ENCODE measurements around the gene TNFAIP8L1. TPM values are rescaled to one million over a fixed set of nuclear protein-coding genes. Genes with fewer than 3 reads are reported as not detected.
"Not testable (repeated sequence)": the region's sequence is repeated elsewhere in the genome, so short reads cannot be mapped to it uniquely, and the experiment has no call there.

The TNFAIP8L1 gene
- polyA plus RNA-seq (ENCODE audit: insufficient read length in 12 of 12), result 100 to 1,000 TPM in 1 of 12 donors, 10 to 100 TPM in 8, 1 to 10 TPM in 3; 8.5 to 370 (median 11.2) TPM
- long read RNA-seq, donor 1, transcript TNFAIP8L1-201 (2 exons, 3,814 nt), result major isoform, 6 of 6 reads
- long read RNA-seq, donor 1, partial matches to known transcripts, result 0 of 6 reads
- long read RNA-seq, donor 1, other reads (novel, unspliced or antisense), result 0 of 6 reads
- long read RNA-seq, donor 2, partial matches to known transcripts, result 6 of 121 reads
- long read RNA-seq, donor 2, other reads (novel, unspliced or antisense), result 111 of 121 reads
- long read RNA-seq, donor 3, transcript TNFAIP8L1-201 (2 exons, 3,814 nt), result major isoform, 6 of 6 reads
- long read RNA-seq, donor 3, partial matches to known transcripts, result 0 of 6 reads
- long read RNA-seq, donor 3, other reads (novel, unspliced or antisense), result 0 of 6 reads
- long read RNA-seq, donor 4, partial matches to known transcripts, result 61 of 64 reads
- long read RNA-seq, donor 4, other reads (novel, unspliced or antisense), result 0 of 64 reads
- long read RNA-seq, donor 5, transcript TNFAIP8L1-201 (2 exons, 3,814 nt), result major isoform, 10 of 177 reads
- long read RNA-seq, donor 5, partial matches to known transcripts, result 9 of 177 reads
- long read RNA-seq, donor 5, other reads (novel, unspliced or antisense), result 158 of 177 reads
- long read RNA-seq, donor 6, partial matches to known transcripts, result 0 of 3 reads
- long read RNA-seq, donor 6, other reads (novel, unspliced or antisense), result 0 of 3 reads
- long read RNA-seq, donor 7, transcript TNFAIP8L1-201 (2 exons, 3,814 nt), result major isoform, 6 of 6 reads
- long read RNA-seq, donor 7, partial matches to known transcripts, result 0 of 6 reads
- long read RNA-seq, donor 7, other reads (novel, unspliced or antisense), result 0 of 6 reads
- long read RNA-seq, donor 8, transcript TNFAIP8L1-201 (2 exons, 3,814 nt), result major isoform, 8 of 16 reads
- long read RNA-seq, donor 8, partial matches to known transcripts, result 7 of 16 reads
- long read RNA-seq, donor 8, other reads (novel, unspliced or antisense), result 0 of 16 reads
- long read RNA-seq, donor 9, partial matches to known transcripts, result 0 of 3 reads
- long read RNA-seq, donor 9, other reads (novel, unspliced or antisense), result 0 of 3 reads
- long read RNA-seq, donor 10, partial matches to known transcripts, result 0 of 3 reads
- long read RNA-seq, donor 10, other reads (novel, unspliced or antisense), result 0 of 3 reads
- long read RNA-seq, donor 11, transcript TNFAIP8L1-201 (2 exons, 3,814 nt), result major isoform, 7 of 7 reads
- long read RNA-seq, donor 11, partial matches to known transcripts, result 0 of 7 reads
- long read RNA-seq, donor 11, other reads (novel, unspliced or antisense), result 0 of 7 reads

- DNase-seq, result peak; percentile 94
Measured at GRCh38 chr19:4638828-4639530, at the start of gene TNFAIP8L1. TNFAIP8L1 (plus strand) TSS chr19:4639516; CDS start chr19:4651870, 12,354 bp downstream.

GRCh38 chr19:4589579-4590410 lies 49.5 kb upstream of the TNFAIP8L1 start:
- DNase-seq, result no peak

DNA sequence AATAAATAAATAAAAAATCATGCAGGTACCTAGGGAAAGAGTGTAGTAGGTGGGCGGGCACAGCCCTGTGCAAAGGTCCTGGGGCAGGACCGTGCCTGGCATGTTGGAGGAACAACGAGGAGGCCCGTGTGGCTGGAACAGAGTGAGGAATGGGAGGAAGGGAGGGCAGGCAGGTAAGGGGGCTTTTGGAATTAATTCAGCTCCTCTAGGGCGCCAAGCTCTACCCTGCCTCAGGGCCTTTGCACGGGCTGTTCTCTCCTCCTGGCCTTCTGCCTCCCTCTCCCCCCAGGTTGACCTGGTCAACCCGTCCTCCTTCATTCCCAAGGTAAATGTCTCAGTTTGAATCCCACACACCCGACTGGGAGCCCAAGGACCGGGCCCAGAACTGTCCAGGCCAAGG lies 48.8 kb upstream of the TNFAIP8L1 start:
- DNase-seq, result no peak

- no peak for DNase-seq
Measured at GRCh38 chr19:4591320-4591719, 48.0 kb upstream of the TNFAIP8L1 start.

DNA sequence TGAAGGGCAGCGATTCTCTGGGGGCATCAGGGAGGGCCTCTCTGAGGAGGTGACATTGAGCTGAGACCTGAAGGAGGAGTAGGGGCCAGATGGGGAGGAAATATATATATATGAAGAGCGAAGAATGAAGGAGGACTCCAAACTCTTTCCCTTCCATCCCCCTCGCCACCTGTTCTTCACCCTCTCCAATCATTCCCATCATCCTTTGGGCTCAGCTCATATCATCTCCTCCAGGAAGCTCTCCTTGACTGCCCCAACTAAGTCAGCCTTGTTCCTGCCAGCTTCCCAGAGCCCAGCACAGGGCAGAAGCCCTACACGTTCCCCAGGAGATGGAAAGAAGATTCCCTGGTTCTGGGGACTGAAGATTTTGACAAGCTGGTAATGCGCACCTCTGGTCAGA lies 46.9 kb upstream of the TNFAIP8L1 start:
- no peak for DNase-seq

DNA sequence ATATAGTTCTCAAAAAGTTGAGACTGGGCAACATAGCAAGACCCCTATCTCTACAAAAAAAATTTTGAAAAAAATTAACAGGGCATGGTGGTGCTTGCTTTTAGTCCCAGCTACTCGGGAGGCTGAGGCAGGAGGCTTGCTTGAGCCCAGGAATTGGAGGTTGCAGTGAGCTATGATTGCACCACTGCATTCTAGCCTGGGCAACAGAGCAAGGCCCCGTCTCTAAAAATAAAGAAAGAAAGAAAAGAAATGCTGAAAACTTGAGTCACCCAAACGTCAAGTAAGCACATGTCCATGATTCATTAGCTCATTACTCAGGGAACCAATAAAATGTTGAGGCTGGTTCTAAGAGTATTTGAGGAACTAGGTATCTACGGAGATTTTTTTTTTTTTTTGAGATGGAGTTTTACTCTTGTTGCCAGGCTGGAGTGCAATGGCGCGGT lies 45.9 kb upstream of the TNFAIP8L1 start:
- no peak for DNase-seq

- no peak for DNase-seq
Measured at GRCh38 chr19:4594201-4594600, 45.1 kb upstream of the TNFAIP8L1 start.

DNA sequence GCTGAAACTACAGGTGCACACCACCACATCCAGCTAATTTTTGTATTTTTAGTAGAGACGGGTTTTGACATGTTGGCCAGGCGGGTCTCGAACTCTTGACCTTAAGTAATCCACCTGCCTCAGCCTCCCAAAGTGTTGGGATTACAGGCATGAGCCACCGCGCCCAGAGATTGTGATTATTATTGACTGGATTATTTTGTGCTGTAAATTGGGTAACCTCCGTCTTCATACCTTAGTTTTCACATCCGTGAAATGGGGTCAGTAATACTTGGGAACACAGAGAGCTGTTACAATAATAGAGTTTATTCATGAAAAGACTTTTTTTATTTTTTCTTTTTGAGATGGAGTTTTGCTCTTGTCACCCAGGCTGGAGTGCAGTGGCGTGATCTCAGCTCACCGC lies 44.2 kb upstream of the TNFAIP8L1 start:
- DNase-seq, result not testable (repeated sequence)

GRCh38 chr19:4596033-4596904 lies 43.0 kb upstream of the TNFAIP8L1 start:
- DNase-seq, result no peak

DNA sequence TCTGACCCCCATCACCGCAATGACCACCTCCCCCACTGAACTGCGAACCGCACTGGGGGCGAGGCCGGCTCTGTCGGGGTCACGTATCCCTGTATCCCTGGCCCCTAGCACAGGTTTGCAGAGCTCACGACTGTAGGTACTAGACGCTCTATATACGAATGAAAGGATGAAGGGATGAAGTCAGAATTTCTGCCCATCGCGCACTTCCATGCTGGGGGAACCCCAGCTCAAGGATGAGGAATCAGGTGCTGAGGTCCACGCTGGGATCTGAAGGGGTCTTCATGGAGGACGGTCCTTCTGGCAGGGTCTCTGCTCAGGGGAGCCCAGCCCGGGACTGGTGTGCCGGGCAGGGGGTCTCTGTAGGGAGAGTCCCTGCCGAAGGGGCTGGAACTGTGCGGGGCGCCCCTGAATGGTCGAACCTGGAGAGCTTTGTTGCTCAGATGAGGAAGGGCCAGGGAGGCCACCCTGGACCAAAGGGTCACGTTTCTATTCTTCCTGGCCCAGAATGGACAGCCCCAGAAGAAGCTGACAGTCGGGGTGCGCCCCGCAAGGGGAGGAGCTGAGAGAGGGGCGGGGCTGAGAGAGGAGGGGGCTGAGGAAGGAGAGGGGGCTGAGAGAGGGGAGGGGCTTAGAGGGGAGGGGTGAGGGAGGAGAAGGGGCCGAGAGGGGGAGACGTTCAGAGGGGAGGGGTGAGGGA lies 41.9 kb upstream of the TNFAIP8L1 start:
- DNase-seq, result no peak

DNA sequence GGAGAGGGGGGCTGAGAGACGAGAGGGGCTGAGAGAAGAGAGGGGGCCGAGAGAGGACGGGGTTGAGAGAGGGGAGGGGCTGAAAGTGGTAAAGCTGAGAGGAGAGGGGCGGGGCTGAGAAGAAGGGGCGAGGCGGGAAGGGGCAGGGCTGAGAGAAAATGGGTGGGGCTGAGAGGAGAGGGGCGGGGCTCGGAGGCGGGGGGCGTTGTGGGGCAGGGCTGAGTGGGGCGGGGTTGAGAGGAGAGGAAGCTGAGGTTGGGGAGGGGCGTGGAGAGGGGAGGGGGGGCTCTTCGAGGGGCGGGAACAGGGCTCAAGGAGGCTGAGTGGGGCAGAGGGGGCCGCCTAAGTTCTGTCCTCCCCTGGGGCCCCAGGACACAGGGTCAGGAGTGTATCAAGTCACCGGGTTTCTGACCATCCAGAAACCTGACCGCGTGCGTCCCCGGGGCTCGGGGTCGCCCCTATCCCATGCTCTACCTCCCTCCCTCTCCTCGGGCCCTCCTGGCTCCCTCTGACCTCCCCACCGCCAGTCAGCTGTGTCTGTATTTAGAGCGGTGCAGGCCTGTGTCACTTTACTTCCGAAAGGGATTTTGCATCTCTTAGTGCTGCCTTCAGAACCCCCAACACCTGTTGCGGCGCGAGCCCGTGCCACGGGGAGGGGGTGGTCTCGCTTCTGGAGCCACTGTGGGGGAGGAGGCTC lies 41.2 kb upstream of the TNFAIP8L1 start:
- DNase-seq, result no peak

GRCh38 chr19:4598712-4599111 lies 40.6 kb upstream of the TNFAIP8L1 start:
- no peak for DNase-seq

DNA sequence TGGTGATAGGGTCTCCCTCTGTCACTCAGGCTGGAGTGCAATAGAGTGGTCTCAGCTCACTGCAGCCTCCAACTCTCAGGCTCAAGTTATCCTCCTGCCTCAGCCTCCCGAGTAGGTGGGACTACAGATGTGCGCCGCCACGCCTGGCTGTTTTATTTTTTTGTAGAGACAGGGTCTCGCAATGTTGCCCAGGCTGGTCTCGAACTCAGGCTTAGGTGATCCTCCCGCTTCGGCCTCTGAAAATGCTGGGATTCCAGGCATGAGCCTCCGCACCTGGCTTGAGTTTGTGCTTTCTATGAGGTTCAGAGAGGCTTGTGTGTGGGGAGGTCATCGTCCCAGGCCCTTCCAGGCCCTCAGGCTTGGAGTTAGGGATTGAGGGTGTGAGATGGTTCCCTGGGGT lies 39.2 kb upstream of the TNFAIP8L1 start:
- no peak for DNase-seq

- DNase-seq, result no peak
Measured at GRCh38 chr19:4600893-4601292, 38.4 kb upstream of the TNFAIP8L1 start.

DNA sequence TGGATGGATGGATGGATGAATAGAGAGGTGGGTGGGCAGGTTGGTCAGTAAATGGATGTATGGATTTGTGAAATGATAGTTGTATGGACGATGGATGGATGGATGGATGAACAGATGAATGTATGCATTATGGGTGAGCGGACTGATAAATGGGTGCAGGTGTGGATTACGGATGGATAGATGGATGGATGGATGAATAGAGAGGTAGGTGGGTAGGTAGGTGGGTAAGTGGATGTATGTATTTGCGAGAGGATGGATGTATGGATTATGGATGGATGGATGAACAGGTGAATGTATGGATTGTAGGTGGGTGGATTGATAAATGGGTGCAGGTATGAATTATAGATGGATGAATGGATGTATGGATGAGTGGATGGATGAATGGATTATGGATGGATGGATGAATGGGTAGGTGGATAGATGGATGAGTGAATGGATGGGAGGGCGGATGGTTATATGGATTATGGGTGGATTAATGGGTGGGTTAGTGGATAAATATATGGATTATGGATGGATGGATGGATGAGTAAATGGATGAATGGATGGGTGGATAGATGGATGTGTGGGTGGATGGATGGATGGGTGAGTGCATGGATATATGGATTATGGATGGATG lies 37.0 kb upstream of the TNFAIP8L1 start:
- no peak for DNase-seq

GRCh38 chr19:4602915-4603314 lies 36.4 kb upstream of the TNFAIP8L1 start:
- no peak for DNase-seq

DNA sequence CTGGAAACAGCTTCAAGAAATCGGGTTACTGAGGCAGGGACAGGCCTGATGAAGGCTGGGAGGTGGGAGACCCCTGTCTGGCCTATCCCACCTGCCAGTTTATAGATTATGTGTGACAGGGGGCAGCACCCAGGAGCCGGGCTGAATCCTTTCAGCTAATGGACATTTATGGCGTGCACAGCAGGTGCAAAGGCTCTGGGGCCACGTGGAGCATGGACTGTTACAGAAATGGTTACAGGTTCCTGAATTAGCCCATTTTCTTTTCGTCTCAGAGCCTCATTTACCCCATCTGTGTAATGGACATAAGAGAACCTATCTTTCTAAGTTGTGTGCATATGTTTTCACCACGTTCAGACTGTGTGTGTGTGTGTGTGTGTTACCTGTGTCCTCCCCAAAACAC lies 34.4 kb upstream of the TNFAIP8L1 start:
- no peak for DNase-seq
